ENCODE measurements around the gene GRIN2A. TPM values are rescaled to one million over a fixed set of nuclear protein-coding genes. Genes with fewer than 3 reads are reported as not detected.

GRIN2A gene
- total RNA-seq, 1 donor from 2014 or later = not detected

Other genes with a start within 250 kb of the GRIN2A start
- 6.1 and 8.1 TPM in 2 replicates for gene ATF7IP2, start 203.6 kb upstream of the GRIN2A start, total RNA-seq

All from pulmonary artery endothelial cell (primary cell).